22Rv1 (cell line): ENCODE data around the gene GRIA4.

ENCODE experiments used
- H3K27ac ChIP-seq: fragments of 450-650 bp; 2 replicates; pipeline ENCODE4 v1.5.1; 2017
- CTCF ChIP-seq: fragments of 450-650 bp; IDR thresholded peaks from 2 replicates; pipeline ENCODE4 v1.5.1; 2017; ENCODE audit warnings: mild to moderate bottlenecking
- ZFX ChIP-seq: fragments of 450-650 bp; IDR thresholded peaks from 2 replicates; pipeline ENCODE4 v1.6.1; 2017; ENCODE audit warnings: antibody characterized with exemption, borderline replicate concordance

Gene GRIA4

GRCh38 chr11:105825141-105825540 is 215.3 kb downstream of the GRIA4 start:
- TF ChIP-seq CTCF (no peak), ZFX (no peak)
- H3K27ac ChIP-seq, result no peak overlapping the region

- TF ChIP-seq CTCF, result no peak
- TF ChIP-seq ZFX, result no peak
- H3K27ac ChIP-seq, result no peak overlapping the region
Measured at GRCh38 chr11:105827906-105828305, 218.0 kb downstream of the GRIA4 start.

GRCh38 chr11:105829084-105829483 is 219.2 kb downstream of the GRIA4 start:
- H3K27ac ChIP-seq, result no peak overlapping the region
- no peak for TF ChIP-seq CTCF
- no peak for TF ChIP-seq ZFX

- TF ChIP-seq CTCF, result no peak
- H3K27ac ChIP-seq, result no peak overlapping the region
Measured at GRCh38 chr11:105834461-105834860, 224.6 kb downstream of the GRIA4 start.

- TF ChIP-seq ZFX (no peak), CTCF (no peak)
- no peak overlapping the region for H3K27ac ChIP-seq
Measured at GRCh38 chr11:105838668-105839384, 229.0 kb downstream of the GRIA4 start.

GRCh38 chr11:105840391-105840790 is 230.5 kb downstream of the GRIA4 start:
- TF ChIP-seq CTCF (no peak), ZFX (no peak)

GRCh38 chr11:105852403-105852802 is 242.5 kb downstream of the GRIA4 start:
- TF ChIP-seq CTCF, result no peak
- no peak for TF ChIP-seq ZFX

More at GRCh38 chr11:105840391-105840790, 230.5 kb downstream of the GRIA4 start:
- H3K27ac ChIP-seq, result no peak overlapping the region

More at GRCh38 chr11:105852403-105852802, 242.5 kb downstream of the GRIA4 start:
- H3K27ac ChIP-seq, result no peak overlapping the region
